OCI-LY1 (cell line): ENCODE measurements around the gene MERTK.

Experiments used
- H2AFZ ChIP-seq: fragments of 200-600 bp; sonication (generic), shearing (Covaris generic); 2 replicates; pipeline ENCODE4 v1.6.0; 2014; ENCODE audit warnings: antibody characterized with exemption, mild to moderate bottlenecking, low read length
- H3F3A ChIP-seq: fragments of 200-600 bp; sonication (generic), shearing (Covaris generic); 2 replicates; pipeline ENCODE4 v1.6.0; 2014; ENCODE audit warnings: mild to moderate bottlenecking, antibody characterized with exemption, low read length, moderate library complexity; ENCODE audit not compliant: insufficient read depth
- H3K27ac ChIP-seq: fragments of 200-600 bp; sonication (generic); 2 replicates; pipeline ENCODE4 v1.5.1; 2014; ENCODE audit warnings: low read length, mixed run types, mild to moderate bottlenecking, low read depth; ENCODE audit not compliant: poor library complexity, severe bottlenecking
- H3K27me3 ChIP-seq: fragments of 200-600 bp; sonication (generic); 2 replicates; pipeline ENCODE4 v1.6.0; 2014; ENCODE audit warnings: antibody characterized with exemption, mild to moderate bottlenecking, low read length, moderate library complexity; ENCODE audit not compliant: insufficient read depth
- H3K36me3 ChIP-seq: fragments of 200-600 bp; sonication (generic); 2 replicates; pipeline ENCODE4 v1.6.1; 2014; ENCODE audit warnings: mild to moderate bottlenecking, antibody characterized with exemption, low read length, moderate library complexity, mixed read lengths; ENCODE audit not compliant: insufficient read depth
- H3K4me1 ChIP-seq: fragments of 200-600 bp; sonication (generic); 2 replicates; pipeline ENCODE4 v1.5.1; 2014; ENCODE audit warnings: mild to moderate bottlenecking, low read length, moderate library complexity; ENCODE audit not compliant: insufficient read depth, severe bottlenecking
- H3K4me2 ChIP-seq: fragments of 200-600 bp; sonication (generic), shearing (Covaris generic); 2 replicates; pipeline ENCODE4 v1.6.1; 2014; ENCODE audit warnings: low read length
- H3K4me3 ChIP-seq: fragments of 200-600 bp; sonication (generic); 2 replicates; pipeline ENCODE4 v1.5.1; 2014; ENCODE audit warnings: low read length, low read depth, mild to moderate bottlenecking, mixed read lengths; ENCODE audit not compliant: poor library complexity, severe bottlenecking
- H3K79me2 ChIP-seq: fragments of 200-600 bp; shearing (Covaris generic); 2 replicates; pipeline ENCODE4 v1.6.1; 2016; ENCODE audit warnings: mixed run types, low read length, mixed read lengths; ENCODE audit not compliant: insufficient read depth
- H3K9ac ChIP-seq: fragments of 200-600 bp; sonication (generic), shearing (Covaris generic); 2 replicates; pipeline ENCODE4 v1.6.1; 2014; ENCODE audit warnings: mild to moderate bottlenecking, low read length, mixed read lengths
- H3K9me2 ChIP-seq: fragments of 200-600 bp; sonication (generic), shearing (Covaris generic); 2 replicates; pipeline ENCODE4 v1.6.1; 2014; ENCODE audit warnings: low read depth, mild to moderate bottlenecking, low read length, mixed read lengths
- H3K9me3 ChIP-seq: fragments of 200-600 bp; shearing (Covaris generic); 2 replicates; pipeline ENCODE4 v1.6.1; 2014; ENCODE audit warnings: low read length, mixed read lengths
- H4K20me1 ChIP-seq: fragments of 200-600 bp; sonication (generic), shearing (Covaris generic); 2 replicates; pipeline ENCODE4 v1.6.0; 2016; ENCODE audit warnings: mild to moderate bottlenecking, low read length; ENCODE audit not compliant: insufficient read depth
- EZH2 ChIP-seq: fragments of 200-600 bp; sonication (generic), shearing (Covaris generic); IDR thresholded peaks from 2 replicates; pipeline ENCODE4 v1.8.0; 2017; ENCODE audit warnings: borderline replicate concordance, mixed run types, mild to moderate bottlenecking, antibody characterized with exemption, low read length, moderate library complexity, mixed read lengths
- TF ChIP-seq, protein P1 (sequence below): fragments of 200-600 bp; sonication (generic), shearing (Covaris generic); IDR thresholded peaks from 2 replicates; pipeline ENCODE4 v1.5.1; 2017; ENCODE audit warnings: mild to moderate bottlenecking, antibody characterized with exemption, low read length, moderate library complexity, mixed read lengths

Gene MERTK

GRCh38 chr2:111965062-111965461 is 66.7 kb downstream of the MERTK start:
- Histone ChIP-seq H3K36me3 (no peaks in the 10 kb centered on the region), H3K9ac (no peak overlapping the region), H3K27me3 (no peaks in the 10 kb centered on the region), H3K4me3 (no peak overlapping the region), H2AFZ (no peak overlapping the region), H3F3A (no peaks in the 10 kb centered on the region), H3K4me2 (no peak overlapping the region), H3K9me3 (no peaks in the 10 kb centered on the region), H3K9me2 (no peaks in the 10 kb centered on the region), H4K20me1 (no peaks in the 10 kb centered on the region), H3K79me2 (no peaks in the 10 kb centered on the region), H3K27ac (no peak overlapping the region), H3K4me1 (no peaks in the 10 kb centered on the region)
- TF ChIP-seq, protein P1, sequence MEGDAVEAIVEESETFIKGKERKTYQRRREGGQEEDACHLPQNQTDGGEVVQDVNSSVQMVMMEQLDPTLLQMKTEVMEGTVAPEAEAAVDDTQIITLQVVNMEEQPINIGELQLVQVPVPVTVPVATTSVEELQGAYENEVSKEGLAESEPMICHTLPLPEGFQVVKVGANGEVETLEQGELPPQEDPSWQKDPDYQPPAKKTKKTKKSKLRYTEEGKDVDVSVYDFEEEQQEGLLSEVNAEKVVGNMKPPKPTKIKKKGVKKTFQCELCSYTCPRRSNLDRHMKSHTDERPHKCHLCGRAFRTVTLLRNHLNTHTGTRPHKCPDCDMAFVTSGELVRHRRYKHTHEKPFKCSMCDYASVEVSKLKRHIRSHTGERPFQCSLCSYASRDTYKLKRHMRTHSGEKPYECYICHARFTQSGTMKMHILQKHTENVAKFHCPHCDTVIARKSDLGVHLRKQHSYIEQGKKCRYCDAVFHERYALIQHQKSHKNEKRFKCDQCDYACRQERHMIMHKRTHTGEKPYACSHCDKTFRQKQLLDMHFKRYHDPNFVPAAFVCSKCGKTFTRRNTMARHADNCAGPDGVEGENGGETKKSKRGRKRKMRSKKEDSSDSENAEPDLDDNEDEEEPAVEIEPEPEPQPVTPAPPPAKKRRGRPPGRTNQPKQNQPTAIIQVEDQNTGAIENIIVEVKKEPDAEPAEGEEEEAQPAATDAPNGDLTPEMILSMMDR = no peak
- TF ChIP-seq EZH2 = no peak

- no peaks in the 10 kb centered on the region for H3K36me3 ChIP-seq
- no peak overlapping the region for H2AFZ ChIP-seq
- no peaks in the 10 kb centered on the region for H3K27me3 ChIP-seq
- no peak overlapping the region for H3K4me3 ChIP-seq
- H3K79me2 ChIP-seq = no peaks in the 10 kb centered on the region
- TF ChIP-seq, protein P1 = no peak
- TF ChIP-seq EZH2 = no peak
- no peak overlapping the region for H3K4me2 ChIP-seq
- no peaks in the 10 kb centered on the region for H3K9me3 ChIP-seq
- H3F3A ChIP-seq = no peaks in the 10 kb centered on the region
- H3K4me1 ChIP-seq = no peaks in the 10 kb centered on the region
- H3K9ac ChIP-seq = no peak overlapping the region
- H4K20me1 ChIP-seq = no peaks in the 10 kb centered on the region
- H3K9me2 ChIP-seq = no peaks in the 10 kb centered on the region
- no peak overlapping the region for H3K27ac ChIP-seq
Observed at GRCh38 chr2:111966241-111966640, 67.8 kb downstream of the MERTK start.

GRCh38 chr2:111967018-111967417 is 68.6 kb downstream of the MERTK start:
- H3K9ac ChIP-seq = no peak overlapping the region
- H3K79me2 ChIP-seq = no peaks in the 10 kb centered on the region
- H3K27me3 ChIP-seq = no peaks in the 10 kb centered on the region
- no peak overlapping the region for H3K4me2 ChIP-seq
- no peaks in the 10 kb centered on the region for H3K4me1 ChIP-seq
- no peak overlapping the region for H2AFZ ChIP-seq
- H4K20me1 ChIP-seq = no peaks in the 10 kb centered on the region
- no peak overlapping the region for H3K27ac ChIP-seq
- H3K4me3 ChIP-seq = no peak overlapping the region
- H3K9me2 ChIP-seq = no peaks in the 10 kb centered on the region
- no peak for TF ChIP-seq EZH2
- TF ChIP-seq, protein P1 = no peak
- no peaks in the 10 kb centered on the region for H3K36me3 ChIP-seq
- no peaks in the 10 kb centered on the region for H3F3A ChIP-seq
- H3K9me3 ChIP-seq = no peaks in the 10 kb centered on the region
